HFF-Myc (cell line): ENCODE data around the gene GUCD1.
A peak's percentile ranks its signal among the peaks of the same experiment; 100 is the strongest.
"Not testable (repeated sequence)": the region's sequence is repeated elsewhere in the genome, so short reads cannot be mapped to it uniquely, and the experiment has no call there.

Source experiments
- DNase-seq: peaks from one replicate; pipeline ENCODE4 v3.0.0-alpha.2; 2011; ENCODE audit warnings: low read depth; ENCODE audit errors: extremely low read depth
- H3K4me3 ChIP-seq: replicated peaks from 2 replicates; pipeline ENCODE4 v1.5.1; 2011; ENCODE audit warnings: low read depth, mild to moderate bottlenecking, control low read depth, low read length
- CTCF ChIP-seq: IDR thresholded peaks from 2 replicates; pipeline ENCODE4 v1.5.1; 2012; ENCODE audit warnings: mild to moderate bottlenecking, low read depth, low read length, control low read depth; ENCODE audit errors: missing control alignments

The GUCD1 gene

GRCh38 chr22:24555165-24556039 is 464 bp upstream of the GUCD1 start, which contains the start of gene SNRPD3:
TSS of gene SNRPD3 (plus strand) at chr22:24555999. CDS start at chr22:24557675, 1,676 bp downstream.
- peak; percentile 91 for DNase-seq
- TF ChIP-seq CTCF: no peak
- H3K4me3 ChIP-seq: peak within 1 kb of the TSS; percentile 87

GRCh38 chr22:24553597-24554312 is 1.2 kb downstream of the GUCD1 start:
- DNase-seq: no peak
- no peak for TF ChIP-seq CTCF
- H3K4me3 ChIP-seq: peak overlapping the region; percentile 87

- peak overlapping the region; percentile 87; the same call in 1 of the 2 replicates for H3K4me3 ChIP-seq
- DNase-seq: not testable (repeated sequence)
Observed at GRCh38 chr22:24552503-24553286, 2.2 kb downstream of the GUCD1 start.

- H3K4me3 ChIP-seq: no peak overlapping the region
- TF ChIP-seq CTCF: no peak
- no peak for DNase-seq
Observed at GRCh38 chr22:24550902-24551435, 4.0 kb downstream of the GUCD1 start.

- H3K4me3 ChIP-seq: no peak overlapping the region
Observed at GRCh38 chr22:24550028-24550901, 4.7 kb downstream of the GUCD1 start.

More at GRCh38 chr22:24550028-24550901, 4.7 kb downstream of the GUCD1 start:
- no peak for DNase-seq
- no peak for TF ChIP-seq CTCF
